Measurements from ENCODE around the gene PCDH10.

Gene PCDH10

GRCh38 chr4:133136833-133137232 lies 12.3 kb upstream of the PCDH10 start:
- Histone ChIP-seq H3K27ac (replicated peaks) (no peak overlapping the region), H3K4me3 (replicated peaks; ENCODE audit: insufficient read depth, low read length) (no peak overlapping the region), H3K27me3 (ENCODE audit: insufficient read depth, poor library complexity, severe bottlenecking) (no peaks in the 10 kb centered on the region)
- TF ChIP-seq REST (IDR thresholded peaks at IDR 0.05; ENCODE audit: insufficient replicate concordance, low read depth) (no peak), SPI1 (IDR thresholded peaks at IDR 0.05; ENCODE audit: borderline replicate concordance, low read depth) (no peak), CTCF (IDR thresholded peaks at IDR 0.05; ENCODE audit: insufficient read depth, low read length) (no peak), POLR2AphosphoS5 (IDR thresholded peaks at IDR 0.05; ENCODE audit: low read depth) (no peak), GABPA (IDR thresholded peaks at IDR 0.05; ENCODE audit: low read depth) (no peak)
- DNase-seq (ENCODE audit: low read depth in 1 of 2, low spot score in 1 of 2) = no peak

- no peaks in the 10 kb centered on the region for H3K27me3 ChIP-seq (ENCODE audit: insufficient read depth, poor library complexity, severe bottlenecking)
- H3K4me3 ChIP-seq (replicated peaks; ENCODE audit: insufficient read depth, low read length) = no peak overlapping the region
- TF ChIP-seq GABPA (IDR thresholded peaks at IDR 0.05; ENCODE audit: low read depth) (no peak), POLR2AphosphoS5 (IDR thresholded peaks at IDR 0.05; ENCODE audit: low read depth) (no peak), CTCF (IDR thresholded peaks at IDR 0.05; ENCODE audit: insufficient read depth, low read length) (no peak), REST (IDR thresholded peaks at IDR 0.05; ENCODE audit: insufficient replicate concordance, low read depth) (no peak), SPI1 (IDR thresholded peaks at IDR 0.05; ENCODE audit: borderline replicate concordance, low read depth) (no peak)
- no peak for DNase-seq (ENCODE audit: low read depth in 1 of 2, low spot score in 1 of 2)
- H3K27ac ChIP-seq (replicated peaks) = no peak overlapping the region
Observed at GRCh38 chr4:133137571-133137970, 11.5 kb upstream of the PCDH10 start.

GRCh38 chr4:133143775-133144430 lies 5.2 kb upstream of the PCDH10 start:
- DNase-seq (ENCODE audit: low read depth in 1 of 2, low spot score in 1 of 2) = no peak
- Histone ChIP-seq H3K27ac (replicated peaks) (no peak overlapping the region), H3K27me3 (ENCODE audit: insufficient read depth, poor library complexity, severe bottlenecking) (peaks cover 20% of the 10 kb centered on the region)

More at GRCh38 chr4:133143775-133144430, 5.2 kb upstream of the PCDH10 start:
- no peak overlapping the region for H3K4me3 ChIP-seq (replicated peaks; ENCODE audit: insufficient read depth, low read length)
- TF ChIP-seq POLR2AphosphoS5 (IDR thresholded peaks at IDR 0.05; ENCODE audit: low read depth) (no peak), CTCF (IDR thresholded peaks at IDR 0.05; ENCODE audit: insufficient read depth, low read length) (no peak), SPI1 (IDR thresholded peaks at IDR 0.05; ENCODE audit: borderline replicate concordance, low read depth) (no peak), REST (IDR thresholded peaks at IDR 0.05; ENCODE audit: insufficient replicate concordance, low read depth) (no peak), GABPA (IDR thresholded peaks at IDR 0.05; ENCODE audit: low read depth) (no peak)
